ENCODE results near the gene JAG2.
"Not testable (repeated sequence)": the region's sequence is repeated elsewhere in the genome, so short reads cannot be mapped to it uniquely, and the experiment has no call there.

Gene JAG2

DNA sequence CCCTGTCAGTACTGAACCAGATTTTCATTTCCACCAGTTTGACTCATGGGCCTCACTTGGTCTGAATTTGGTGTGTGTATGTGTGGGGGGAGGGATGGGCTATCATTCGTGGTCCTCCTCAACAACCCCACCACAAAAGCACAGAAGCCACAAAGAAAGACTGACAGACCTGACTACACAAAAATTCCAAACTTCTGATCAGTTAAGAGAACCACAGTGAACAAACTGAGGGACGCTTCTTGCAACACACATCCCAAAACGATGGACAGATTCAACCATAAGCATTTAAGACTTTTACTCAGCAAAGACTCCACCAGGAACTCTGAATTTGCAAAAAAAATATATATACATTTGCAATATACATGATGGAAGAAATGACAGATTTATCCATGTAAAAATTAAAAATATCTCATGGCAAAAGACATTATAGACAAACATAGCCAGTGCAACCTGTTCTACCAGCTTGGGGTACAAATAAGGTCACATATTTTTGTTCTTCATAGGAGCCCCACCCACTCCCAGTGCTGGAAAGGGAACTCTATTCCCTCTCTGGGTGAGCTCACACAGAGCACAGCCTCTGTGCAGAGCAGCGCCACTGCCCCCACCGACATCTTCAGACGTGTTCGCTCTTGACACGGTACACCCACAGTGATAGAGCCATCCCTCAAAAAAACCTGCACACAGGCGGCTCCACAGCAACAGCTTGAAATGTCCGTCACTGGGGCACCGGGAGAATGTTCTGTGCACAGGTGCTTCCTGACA lies 49.7 kb downstream of the JAG2 start:
- DNase-seq (ENCODE audit: extremely low read depth, low read depth) = no peak

DNA sequence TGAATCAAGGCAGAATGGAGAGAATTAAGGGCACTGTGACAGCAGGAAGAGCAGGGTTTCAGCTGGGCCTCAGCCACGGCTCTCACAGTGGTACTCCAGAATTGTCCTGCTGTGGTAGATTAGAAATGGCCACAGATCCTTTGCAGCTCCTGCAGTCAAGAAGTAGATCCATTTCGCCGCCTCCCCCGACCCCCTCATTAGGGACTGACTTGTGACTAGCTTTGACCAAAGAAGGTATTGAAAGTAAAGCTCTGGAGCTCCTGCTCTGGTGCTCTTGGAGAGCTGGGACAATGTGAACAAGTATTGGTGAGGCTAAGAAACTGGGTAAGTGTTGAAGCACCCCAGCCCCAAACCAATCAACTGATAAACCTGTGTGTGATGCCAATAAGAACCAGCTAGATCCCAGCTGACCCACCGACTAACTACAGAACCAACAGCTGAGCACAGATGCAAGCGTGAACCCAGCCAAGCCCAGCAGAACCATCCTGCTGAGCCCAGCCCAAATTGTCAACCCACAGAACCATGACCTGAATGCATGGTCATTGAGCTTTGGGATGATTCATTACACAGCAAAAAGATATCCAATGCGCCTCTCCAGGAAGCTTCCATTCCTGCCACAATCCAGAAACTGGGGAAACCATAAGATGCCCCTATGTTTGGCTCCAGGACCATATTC lies 50.7 kb downstream of the JAG2 start:
- DNase-seq (ENCODE audit: extremely low read depth, low read depth) = no peak
- TF ChIP-seq, protein P1, sequence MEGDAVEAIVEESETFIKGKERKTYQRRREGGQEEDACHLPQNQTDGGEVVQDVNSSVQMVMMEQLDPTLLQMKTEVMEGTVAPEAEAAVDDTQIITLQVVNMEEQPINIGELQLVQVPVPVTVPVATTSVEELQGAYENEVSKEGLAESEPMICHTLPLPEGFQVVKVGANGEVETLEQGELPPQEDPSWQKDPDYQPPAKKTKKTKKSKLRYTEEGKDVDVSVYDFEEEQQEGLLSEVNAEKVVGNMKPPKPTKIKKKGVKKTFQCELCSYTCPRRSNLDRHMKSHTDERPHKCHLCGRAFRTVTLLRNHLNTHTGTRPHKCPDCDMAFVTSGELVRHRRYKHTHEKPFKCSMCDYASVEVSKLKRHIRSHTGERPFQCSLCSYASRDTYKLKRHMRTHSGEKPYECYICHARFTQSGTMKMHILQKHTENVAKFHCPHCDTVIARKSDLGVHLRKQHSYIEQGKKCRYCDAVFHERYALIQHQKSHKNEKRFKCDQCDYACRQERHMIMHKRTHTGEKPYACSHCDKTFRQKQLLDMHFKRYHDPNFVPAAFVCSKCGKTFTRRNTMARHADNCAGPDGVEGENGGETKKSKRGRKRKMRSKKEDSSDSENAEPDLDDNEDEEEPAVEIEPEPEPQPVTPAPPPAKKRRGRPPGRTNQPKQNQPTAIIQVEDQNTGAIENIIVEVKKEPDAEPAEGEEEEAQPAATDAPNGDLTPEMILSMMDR (IDR thresholded peaks at IDR 0.05; ENCODE audit: low read depth, low read length, missing control alignments) = no peak
- no peak overlapping the region for H3K4me3 ChIP-seq (replicated peaks; ENCODE audit: low read depth, low read length)

More for the DNA sequence above, 49.7 kb downstream of the JAG2 start:
- H3K4me3 ChIP-seq (replicated peaks; ENCODE audit: low read depth, low read length) = no peak overlapping the region
- TF ChIP-seq, protein P1 (IDR thresholded peaks at IDR 0.05; ENCODE audit: low read depth, low read length, missing control alignments) = no peak

DNA sequence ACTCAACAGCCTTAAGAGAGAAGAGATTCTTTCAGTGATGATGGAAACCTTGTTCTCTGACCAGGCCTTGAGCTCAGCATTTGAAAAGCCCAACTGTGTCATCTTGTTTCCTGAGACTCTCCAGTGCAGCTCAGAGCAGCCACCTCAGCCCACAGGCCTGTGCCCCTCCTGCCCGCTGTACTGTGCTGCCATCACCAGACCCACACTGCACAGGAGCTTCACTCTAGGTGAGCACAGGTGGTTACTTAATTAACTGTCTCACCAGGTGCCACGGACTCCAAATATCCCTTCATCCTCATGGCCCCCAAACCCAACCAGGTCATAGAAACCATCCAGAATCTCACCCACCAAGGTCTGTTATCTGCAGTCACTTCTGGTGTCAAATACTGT lies 51.3 kb downstream of the JAG2 start:
- DNase-seq (ENCODE audit: extremely low read depth, low read depth) = no peak
- TF ChIP-seq, protein P1 (IDR thresholded peaks at IDR 0.05; ENCODE audit: low read depth, low read length, missing control alignments) = no peak
- H3K4me3 ChIP-seq (replicated peaks; ENCODE audit: low read depth, low read length) = no peak overlapping the region

DNA sequence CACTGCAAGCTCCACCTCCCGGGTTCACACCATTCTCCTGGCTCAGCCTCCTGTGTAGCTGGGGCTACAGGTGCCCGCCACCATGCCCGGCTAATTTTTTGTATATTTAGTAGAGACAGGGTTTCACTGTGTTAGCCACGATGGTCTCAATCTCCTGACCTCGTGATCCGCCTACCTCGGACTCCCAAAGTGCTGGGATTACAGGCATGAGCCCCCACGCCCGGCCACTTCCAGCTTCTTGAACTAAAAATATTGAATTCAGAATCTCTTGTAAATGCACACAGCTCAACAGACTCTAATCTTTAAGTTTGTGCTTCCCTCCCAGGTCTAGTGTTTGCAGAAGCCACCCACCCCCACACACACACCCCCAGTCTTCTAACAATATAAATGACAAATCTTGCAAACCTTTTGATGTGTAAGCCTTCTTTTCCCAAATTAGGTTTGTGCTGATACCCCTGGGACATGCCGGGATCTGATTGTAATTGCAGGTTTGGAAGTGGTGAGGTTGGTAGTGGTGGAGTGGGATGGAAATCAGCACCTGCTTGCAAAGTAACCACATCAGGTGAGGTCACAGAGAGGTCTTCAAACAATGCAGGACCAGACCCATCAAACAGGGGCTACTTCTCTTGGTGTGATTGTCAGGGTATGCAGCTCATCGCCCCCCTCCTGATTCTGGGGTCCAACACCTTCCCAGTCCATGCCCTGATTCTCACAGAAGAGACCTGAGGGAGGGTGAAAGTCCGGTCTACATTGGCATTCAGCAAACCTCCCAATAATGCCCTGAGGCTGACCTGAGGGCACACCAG lies 51.9 kb downstream of the JAG2 start:
- TF ChIP-seq, protein P1 (IDR thresholded peaks at IDR 0.05; ENCODE audit: low read depth, low read length, missing control alignments) = no peak
- DNase-seq (ENCODE audit: extremely low read depth, low read depth) = no peak
- H3K4me3 ChIP-seq (replicated peaks; ENCODE audit: low read depth, low read length) = no peak overlapping the region

DNA sequence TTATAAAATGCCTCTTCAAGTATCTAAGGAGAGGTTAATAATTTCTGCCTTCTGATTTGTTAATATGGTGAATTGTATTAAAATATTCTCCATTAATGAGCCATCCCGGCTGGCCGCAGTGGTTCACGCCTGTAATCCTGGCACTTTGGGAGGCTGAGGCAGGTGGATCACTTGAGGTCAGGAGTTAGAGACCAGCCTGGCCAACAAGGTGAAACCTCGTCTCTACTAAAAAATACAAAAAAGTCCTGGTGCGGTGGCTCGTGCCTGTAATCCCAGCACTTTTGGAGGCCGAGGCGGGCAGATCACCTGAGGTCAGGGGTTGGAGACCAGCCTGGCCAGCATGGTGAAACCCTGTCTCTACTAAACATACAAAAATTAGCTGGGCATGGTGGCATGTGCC lies 59.3 kb downstream of the JAG2 start:
- DNase-seq (ENCODE audit: extremely low read depth, low read depth); H3K4me3 ChIP-seq (replicated peaks; ENCODE audit: low read depth, low read length): not testable (repeated sequence)

DNA sequence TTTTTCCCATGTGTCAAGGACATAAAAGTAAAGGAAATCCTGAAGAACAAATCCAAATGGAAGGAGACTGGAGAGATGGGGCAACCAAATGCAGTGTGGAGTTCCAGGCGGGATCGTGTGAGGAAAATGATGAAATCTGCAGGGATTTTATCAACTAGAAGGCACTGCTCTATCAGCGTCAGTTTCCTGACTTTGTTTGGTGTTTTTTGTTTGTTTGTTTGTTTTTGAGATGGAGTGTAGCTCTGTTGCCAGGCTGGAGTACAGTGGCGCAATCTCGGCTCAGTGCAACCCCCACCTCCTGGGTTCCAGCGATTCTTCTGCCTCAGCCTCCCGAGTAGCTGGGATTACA lies 60.1 kb downstream of the JAG2 start:
- TF ChIP-seq, protein P1 (IDR thresholded peaks at IDR 0.05; ENCODE audit: low read depth, low read length, missing control alignments) = no peak
- DNase-seq (ENCODE audit: extremely low read depth, low read depth) = no peak
- H3K4me3 ChIP-seq (replicated peaks; ENCODE audit: low read depth, low read length) = no peak overlapping the region

All from HFF-Myc (cell line).